Activated CD4-positive, alpha-beta T cell treated with anti-CD3 and anti-CD28 coated beads for 48 hours (primary cell): ENCODE data around the gene PLEKHF1.
"Not testable (repeated sequence)": the region's sequence is repeated elsewhere in the genome, so short reads cannot be mapped to it uniquely, and the experiment has no call there.

Source experiments
- DNase-seq: peaks from one replicate; pipeline ENCODE4 v3.0.0-alpha.2; 2020

The PLEKHF1 gene

DNA sequence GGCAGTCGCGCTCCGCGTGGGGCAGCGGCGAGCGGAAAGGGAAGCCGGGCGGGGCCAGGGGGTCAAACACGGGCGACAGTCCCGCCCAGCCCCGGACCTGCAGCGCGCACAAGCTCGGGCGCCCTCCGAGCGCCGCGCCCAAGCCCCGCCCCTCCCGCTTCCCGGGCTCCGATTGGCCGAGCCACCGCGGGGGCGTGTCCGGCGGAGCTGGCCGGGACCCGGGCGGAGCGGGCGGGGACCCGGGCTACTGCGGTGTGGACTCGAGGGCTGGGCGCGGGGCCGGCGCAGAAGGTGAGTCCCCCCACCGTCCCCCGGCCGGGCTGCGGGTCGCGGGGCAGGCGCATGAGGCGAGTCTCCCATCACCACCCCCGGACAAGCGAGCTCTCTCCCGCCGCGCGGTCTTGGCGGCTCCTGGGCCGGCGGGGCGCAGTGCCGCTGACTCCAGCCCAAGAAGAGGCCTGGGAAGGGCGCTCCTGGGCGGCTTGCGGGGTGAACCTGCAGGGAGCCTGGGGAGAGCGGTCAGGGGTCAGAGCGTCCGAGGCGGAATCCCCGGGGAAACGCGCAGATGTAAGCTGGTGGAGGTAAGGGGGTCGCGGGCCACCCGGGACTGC lies at the start of gene PLEKHF1:
Gene PLEKHF1, plus strand, starts transcription at position 247 of the 611 bp plus-strand sequence. CDS start 8,379 bp downstream, outside the sequence.
- DNase-seq, result peak; percentile 89

DNA sequence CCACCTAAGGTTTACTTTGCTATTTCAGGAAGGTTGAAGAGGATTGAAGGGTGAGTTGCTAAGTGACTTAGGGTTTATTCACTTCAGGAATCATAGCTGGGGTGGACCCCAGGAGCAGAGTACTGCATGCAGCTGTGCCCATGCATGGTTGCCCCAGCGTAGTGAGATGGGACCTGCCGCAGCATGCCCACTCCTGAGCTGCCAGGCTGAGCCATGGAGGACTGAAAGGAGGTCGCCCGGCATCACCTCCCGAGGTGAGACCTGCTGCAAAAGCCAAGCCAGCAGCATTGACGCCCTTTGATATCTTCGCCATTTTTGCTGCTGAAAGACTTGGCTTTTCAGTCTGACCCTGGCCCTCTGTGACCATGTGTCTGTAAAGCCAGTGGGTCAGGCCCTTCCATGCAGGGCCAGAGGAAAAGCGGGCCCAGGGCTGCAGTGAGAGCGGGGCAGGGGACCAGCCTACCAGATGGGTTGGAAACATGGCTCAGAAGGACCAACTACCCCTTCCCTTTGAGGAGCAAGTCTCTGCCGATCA lies 49.3 kb upstream of the PLEKHF1 start:
- no peak for DNase-seq

GRCh38 chr19:29616541-29616940 lies 48.7 kb upstream of the PLEKHF1 start:
- DNase-seq, result no peak

- DNase-seq, result no peak
These were observed 47.6 kb upstream of the PLEKHF1 start for GRCh38 chr19:29617366-29618266.

DNA sequence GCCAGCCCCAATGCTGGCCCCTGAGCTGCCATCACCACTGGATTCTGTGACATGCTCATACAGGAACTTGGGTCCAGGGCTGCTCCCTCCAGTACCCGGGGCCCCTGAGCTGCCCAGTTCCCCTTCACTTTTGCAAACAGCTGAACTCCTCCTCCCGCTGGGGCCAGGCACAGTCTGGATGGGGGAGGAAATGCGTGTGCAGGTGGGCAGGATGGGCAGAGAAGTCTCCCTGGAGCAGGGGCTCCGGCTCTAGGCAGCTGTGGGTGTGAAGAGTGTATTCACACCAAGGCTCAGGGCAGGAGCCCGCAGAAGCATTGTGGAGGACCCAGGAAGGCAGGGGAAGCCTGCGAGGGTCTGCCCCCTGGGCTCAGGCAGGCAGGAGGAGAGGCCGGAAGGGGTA lies 46.8 kb upstream of the PLEKHF1 start:
- DNase-seq, result no peak

DNA sequence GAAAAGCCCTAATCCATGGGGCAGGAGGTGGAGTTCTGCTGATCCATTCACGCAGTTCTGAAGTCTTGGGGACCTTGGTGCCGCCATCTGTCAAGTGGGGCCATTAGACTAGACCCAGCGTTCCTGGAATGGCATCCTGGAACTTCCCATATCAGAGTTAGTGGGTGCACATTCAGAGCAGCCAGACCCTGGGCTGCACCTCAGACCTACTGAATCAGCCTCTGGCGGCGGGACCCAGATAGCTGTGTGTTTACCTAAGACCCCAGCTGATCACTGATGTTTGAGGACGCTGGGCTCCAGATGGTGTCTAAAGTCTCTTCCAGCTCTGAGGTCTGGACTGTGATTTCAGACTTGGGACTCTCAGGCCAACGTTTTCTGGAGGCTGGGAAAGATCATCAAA lies 46.4 kb upstream of the PLEKHF1 start:
- DNase-seq, result no peak

DNA sequence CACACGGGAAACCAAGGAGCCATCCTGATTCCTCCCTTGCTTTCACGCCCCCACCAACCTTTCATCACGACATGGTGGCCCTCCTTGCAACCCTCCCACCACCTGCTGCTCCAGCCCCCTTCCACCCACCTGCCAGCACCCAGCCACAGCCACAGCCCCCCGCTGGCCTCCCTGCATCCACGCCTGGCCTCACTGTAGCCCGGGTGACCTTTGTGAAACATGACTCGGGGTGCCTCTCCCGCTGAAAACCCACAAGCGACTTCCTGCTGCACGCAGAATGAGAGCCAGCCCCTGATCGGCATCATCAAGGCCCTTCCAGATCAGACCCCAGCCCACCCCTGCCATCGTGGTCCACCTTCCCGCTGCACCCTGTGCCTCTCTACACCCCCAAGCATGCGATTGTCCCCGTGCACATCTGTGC lies 44.3 kb upstream of the PLEKHF1 start:
- peak; percentile 76 for DNase-seq

DNA sequence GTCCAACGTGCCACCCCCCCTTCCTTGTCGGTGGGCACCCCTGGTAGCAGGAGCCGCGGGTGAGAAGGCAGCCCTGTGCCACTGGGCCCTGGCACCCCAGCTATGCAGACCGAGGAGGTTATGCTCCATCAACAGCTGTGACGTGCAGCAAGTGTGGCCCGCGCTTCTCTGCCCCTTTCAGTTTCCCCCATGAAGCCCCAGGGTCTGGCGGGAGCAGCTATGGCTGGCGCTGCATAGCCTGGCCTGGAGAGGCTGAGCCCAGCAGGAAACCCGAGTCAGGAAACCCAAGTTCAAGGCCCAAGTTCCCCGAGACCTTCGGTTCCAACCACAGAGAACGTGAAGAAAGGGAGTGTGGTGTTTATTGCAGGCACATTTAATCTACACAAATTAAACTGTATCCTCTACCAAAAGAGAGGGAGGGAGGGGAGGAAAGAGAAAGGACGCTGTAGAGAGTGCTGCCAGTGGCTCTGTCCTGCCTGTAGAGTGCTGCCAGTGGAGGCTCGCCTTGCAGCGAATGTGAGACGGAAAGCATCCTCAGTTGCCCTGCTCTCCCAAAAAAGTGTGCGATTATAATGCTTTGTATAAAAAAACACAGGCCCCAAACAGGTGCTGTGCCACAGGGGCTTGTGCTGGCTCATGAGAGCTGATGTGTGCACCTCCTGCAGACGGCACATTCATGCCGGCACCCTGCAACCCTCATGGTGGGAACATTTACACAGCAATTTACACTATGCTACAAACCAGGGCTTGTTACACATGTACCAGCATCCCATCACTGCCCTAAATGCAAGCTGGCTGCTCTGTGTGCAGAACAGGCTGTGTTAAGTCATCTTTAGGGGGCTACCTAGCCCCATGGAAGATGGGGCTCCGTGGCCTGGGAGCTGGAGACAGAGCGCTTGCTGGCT lies 42.8 kb upstream of the PLEKHF1 start:
- peak; percentile 30 for DNase-seq

DNA sequence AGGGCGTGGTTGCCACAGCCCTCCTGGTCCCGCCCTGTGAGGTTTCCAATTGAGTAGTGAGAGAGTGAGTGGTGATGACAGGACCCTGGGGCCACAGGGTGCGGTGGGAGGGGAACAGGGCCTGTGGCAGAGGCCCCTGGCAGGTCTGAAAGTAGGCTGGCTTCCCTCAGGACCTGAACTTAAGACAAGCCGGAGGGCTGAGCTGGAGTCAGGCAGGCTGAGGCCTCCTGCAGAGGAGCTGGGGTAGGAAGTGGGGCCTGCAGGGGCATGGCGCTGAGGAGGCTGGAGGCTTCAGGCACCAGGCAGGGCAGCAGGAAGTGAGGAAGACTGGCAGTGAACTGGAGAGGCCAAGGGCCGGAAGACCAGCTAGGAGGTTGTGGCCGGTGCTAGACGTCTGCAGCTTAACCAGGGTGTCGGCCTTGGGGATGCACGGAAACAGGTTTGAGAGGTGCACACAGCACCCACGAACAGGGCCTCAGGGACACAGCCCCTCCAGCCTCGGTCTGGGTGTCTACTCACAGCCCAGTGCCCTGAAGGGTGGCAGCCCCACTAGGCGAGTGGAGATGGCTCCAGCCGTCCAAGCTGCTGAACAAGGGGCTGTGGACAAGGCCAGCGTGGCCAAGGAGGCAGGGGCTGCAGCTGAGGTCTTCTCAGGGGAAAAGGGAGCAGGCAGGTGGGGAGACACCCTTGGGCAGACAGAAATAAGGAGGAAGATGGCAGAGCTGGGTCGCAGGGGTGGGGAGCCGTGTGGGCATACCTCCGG lies 41.4 kb upstream of the PLEKHF1 start:
- peak; percentile 82 for DNase-seq

GRCh38 chr19:29624489-29625185 lies 40.6 kb upstream of the PLEKHF1 start:
- DNase-seq, result no peak

GRCh38 chr19:29625186-29625651 lies 40.0 kb upstream of the PLEKHF1 start:
- DNase-seq, result no peak

DNA sequence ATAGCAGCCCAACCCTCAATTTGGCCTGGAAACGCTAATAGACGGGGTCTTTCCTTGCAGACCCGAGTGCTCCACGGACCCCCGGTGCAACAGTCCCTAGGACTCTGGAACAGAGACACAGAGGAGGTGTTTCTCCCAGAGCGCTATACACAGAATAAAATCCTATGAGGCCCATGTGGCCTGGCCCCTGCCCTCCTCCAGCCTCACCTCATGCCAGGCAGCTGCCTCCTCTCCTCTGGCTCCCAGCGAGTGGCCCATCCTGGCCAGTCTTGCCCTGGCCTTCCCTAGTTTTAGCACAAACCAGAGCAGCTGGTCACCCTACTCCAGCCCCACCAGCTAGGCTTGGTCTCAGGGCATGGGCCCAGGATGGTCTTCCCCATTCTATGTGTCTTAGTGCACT lies 38.9 kb upstream of the PLEKHF1 start:
- DNase-seq, result no peak

DNA sequence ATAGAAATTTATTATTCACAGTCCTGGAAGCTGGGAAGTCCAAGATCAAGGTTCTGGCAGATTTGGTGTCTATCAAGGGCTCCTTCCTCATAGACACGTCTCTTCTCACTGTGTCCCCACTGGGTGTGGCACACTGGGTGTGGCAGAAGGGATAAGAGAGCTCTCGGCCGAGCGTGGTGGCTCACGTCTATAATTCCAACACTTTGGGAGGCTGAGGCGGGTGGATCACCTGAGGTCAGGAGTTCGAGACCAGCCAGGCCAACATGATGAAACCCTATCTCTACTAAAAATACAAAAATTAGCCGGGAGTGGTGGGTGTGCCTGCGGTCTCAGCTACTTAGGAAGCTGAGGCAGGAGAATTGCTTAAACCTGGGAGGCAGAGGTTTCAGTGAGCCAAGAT lies 38.4 kb upstream of the PLEKHF1 start:
- not testable (repeated sequence) for DNase-seq

DNA sequence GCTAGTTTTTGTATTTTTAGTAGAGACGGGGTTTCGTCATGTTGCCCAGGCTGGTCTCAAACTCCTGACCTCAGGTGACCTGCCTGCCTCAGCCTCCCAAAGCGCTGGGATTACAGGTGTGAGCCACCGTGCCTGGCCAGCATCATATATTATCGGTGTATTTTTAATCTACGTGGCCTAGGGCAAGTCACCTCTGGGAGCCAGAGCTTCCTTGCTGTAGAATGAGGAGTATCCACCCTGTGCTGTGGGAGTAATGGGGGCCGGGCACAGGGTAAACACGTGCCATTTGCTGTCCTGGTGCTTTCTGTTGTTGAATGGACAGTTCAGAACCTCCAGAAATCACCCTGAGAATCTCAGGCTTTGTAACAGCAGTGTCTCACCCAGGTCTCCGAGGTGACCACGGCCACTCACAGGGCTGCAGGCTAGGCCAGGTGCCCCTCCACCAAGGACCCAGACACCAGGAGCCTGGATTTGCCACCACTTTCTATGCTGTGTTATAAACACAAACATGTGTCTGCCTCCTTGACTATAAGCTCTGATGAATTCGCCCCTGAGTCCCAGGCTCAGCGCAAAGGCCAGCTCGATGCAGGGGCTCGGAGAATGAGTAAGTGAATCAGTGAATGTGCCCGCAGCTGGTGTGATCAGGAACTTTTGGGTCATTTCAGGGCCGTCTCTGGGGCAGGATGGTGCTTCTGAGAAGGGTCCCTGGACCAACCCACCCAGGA lies 36.4 kb upstream of the PLEKHF1 start:
- DNase-seq, result no peak

DNA sequence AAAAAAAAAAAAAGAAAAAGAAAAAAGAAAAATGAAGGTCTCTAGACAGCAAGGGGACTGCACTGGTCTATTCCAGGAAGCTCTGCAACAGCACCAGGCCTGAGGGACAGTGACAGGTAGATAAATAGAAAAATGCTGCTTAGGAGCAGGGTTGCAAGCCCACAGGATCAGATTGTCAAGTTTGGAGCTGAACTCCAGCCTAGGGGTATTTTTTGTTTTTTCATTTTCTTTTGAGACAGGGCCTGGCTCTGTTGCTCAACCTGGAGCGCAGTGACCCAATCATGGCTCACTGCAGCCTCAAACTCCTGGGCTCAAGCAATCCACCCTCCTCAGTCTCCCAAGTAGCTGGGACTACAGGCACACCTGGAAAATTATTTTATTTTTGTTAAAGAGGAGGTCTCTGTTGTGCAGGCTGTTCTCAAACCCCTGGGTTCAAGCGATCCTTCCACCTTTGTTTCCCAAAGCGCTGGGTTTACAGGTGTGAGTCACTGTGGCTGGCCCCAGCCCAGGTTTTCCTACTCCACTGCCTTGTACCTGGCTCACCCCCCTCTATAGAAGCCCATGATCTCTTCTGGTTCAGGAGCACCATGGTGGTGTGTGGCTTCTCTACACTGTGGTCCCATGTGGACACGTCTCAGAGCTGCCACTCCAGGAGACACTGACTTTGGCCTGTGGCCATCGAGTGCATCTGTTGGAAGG lies 35.3 kb upstream of the PLEKHF1 start:
- no peak for DNase-seq

GRCh38 chr19:29630655-29631054 lies 34.6 kb upstream of the PLEKHF1 start:
- DNase-seq, result no peak

DNA sequence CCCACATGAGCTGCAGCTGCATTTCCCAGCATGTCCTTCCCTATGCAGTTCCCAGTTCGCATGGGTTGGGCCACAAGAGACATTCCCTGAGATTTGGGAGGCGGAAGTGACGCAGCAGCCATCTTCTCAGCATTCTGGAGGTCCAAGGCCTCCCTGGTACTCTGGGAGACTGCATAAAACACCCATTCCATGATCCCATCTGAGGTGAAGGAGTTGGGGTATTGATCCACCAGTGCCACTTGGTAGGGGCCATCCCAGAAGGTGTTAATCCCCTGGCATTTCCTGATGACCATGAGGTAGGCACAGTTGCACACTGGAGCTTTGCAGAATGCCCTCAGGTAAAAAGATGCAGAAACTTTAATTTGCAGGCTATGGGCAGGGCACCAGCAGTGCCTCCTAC lies 33.8 kb upstream of the PLEKHF1 start:
- DNase-seq, result no peak

GRCh38 chr19:29634002-29634401 lies 31.3 kb upstream of the PLEKHF1 start:
- DNase-seq, result no peak

GRCh38 chr19:29634423-29635130 lies 30.7 kb upstream of the PLEKHF1 start:
- no peak for DNase-seq
